Liver (tissue), 2 donors: ENCODE results near the gene GPRC5D.

Experiments used
- CTCF ChIP-seq: fragments of 150-350 bp; IDR thresholded peaks from 2 replicates; pipeline ENCODE4 v1.5.1; 2017; ENCODE audit warnings: improper control_type of control experiment, low read depth, low read length; ENCODE audit not compliant: missing input control
- REST ChIP-seq: IDR thresholded peaks from 2 replicates; pipeline ENCODE4 v1.6.1; 2016; ENCODE audit warnings: antibody characterized with exemption, mild to moderate bottlenecking
- donor health status: healthy.

- TF ChIP-seq CTCF (no peak), REST (no peak)
Measured at GRCh38 chr12:12901158-12901791, 50.7 kb downstream of the GPRC5D start.
